ENCODE measurements around the gene SNX32.

SNX32 gene

GRCh38 chr11:65857500-65857852 lies 23.7 kb downstream of the SNX32 start:
- peaks cover 20% of the 10 kb centered on the region for H3K36me3 Mint-ChIP-seq

GRCh38 chr11:65857853-65858680 lies 24.3 kb downstream of the SNX32 start, which contains the start of gene CFL1:
CFL1 (minus strand) TSS chr11:65858180; CDS start chr11:65858099, 81 bp downstream.
- peak within 1 kb of the TSS; percentile 98 for H3K27ac Mint-ChIP-seq
- H3K36me3 Mint-ChIP-seq = peaks cover 24% of the 10 kb centered on the region
- H3K4me1 Mint-ChIP-seq = peaks cover 66% of the 10 kb centered on the region
- peak within 1 kb of the TSS; percentile 95 for H3K4me3 Mint-ChIP-seq
- no peaks in the 10 kb centered on the region for H3K9me3 Mint-ChIP-seq
- H3K27me3 Mint-ChIP-seq = no peaks in the 10 kb centered on the region

More at GRCh38 chr11:65857500-65857852, 23.7 kb downstream of the SNX32 start:
- Mint-ChIP-seq H3K27ac (peak overlapping the region; percentile 51), H3K9me3 (no peaks in the 10 kb centered on the region), H3K4me3 (peak overlapping the region; percentile 94), H3K27me3 (no peaks in the 10 kb centered on the region), H3K4me1 (peaks cover 60% of the 10 kb centered on the region)

DNA sequence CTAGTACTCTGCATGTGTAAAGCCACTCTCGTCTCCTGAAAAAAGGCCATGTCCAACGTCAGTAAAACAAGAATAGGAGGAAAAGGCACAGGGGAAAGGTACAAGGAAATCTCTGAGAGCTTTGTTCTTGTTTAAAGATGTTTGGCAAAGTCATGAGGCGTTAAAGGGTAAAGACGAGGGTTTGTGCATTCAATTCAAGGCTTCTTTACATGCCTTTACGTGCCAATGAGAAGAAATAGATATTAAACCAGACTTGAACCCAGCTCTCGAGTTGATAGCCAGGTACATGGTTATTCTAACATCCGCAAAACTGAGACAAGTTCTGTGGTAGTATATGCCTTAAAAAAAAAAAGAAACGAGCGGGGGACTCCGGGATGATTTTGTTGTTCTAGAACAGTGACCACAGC lies 24.9 kb downstream of the SNX32 start:
- Mint-ChIP-seq H3K27me3 (no peaks in the 10 kb centered on the region), H3K9me3 (no peaks in the 10 kb centered on the region), H3K4me3 (peak overlapping the region; percentile 95), H3K36me3 (peaks cover 24% of the 10 kb centered on the region), H3K27ac (peak overlapping the region; percentile 98), H3K4me1 (peaks cover 61% of the 10 kb centered on the region)

- Mint-ChIP-seq H3K9me3 (no peaks in the 10 kb centered on the region), H3K4me3 (peak overlapping the region; percentile 95), H3K4me1 (peaks cover 55% of the 10 kb centered on the region), H3K36me3 (peaks cover 24% of the 10 kb centered on the region), H3K27ac (peak overlapping the region; percentile 98), H3K27me3 (no peaks in the 10 kb centered on the region)
Measured at GRCh38 chr11:65859095-65859811, 25.5 kb downstream of the SNX32 start.

- Mint-ChIP-seq H3K36me3 (peaks cover 19% of the 10 kb centered on the region), H3K27me3 (no peaks in the 10 kb centered on the region), H3K4me3 (peak overlapping the region; percentile 95), H3K27ac (peak overlapping the region; percentile 98), H3K4me1 (peaks cover 49% of the 10 kb centered on the region), H3K9me3 (no peaks in the 10 kb centered on the region)
Measured at GRCh38 chr11:65859812-65860277, 26.1 kb downstream of the SNX32 start.

DNA sequence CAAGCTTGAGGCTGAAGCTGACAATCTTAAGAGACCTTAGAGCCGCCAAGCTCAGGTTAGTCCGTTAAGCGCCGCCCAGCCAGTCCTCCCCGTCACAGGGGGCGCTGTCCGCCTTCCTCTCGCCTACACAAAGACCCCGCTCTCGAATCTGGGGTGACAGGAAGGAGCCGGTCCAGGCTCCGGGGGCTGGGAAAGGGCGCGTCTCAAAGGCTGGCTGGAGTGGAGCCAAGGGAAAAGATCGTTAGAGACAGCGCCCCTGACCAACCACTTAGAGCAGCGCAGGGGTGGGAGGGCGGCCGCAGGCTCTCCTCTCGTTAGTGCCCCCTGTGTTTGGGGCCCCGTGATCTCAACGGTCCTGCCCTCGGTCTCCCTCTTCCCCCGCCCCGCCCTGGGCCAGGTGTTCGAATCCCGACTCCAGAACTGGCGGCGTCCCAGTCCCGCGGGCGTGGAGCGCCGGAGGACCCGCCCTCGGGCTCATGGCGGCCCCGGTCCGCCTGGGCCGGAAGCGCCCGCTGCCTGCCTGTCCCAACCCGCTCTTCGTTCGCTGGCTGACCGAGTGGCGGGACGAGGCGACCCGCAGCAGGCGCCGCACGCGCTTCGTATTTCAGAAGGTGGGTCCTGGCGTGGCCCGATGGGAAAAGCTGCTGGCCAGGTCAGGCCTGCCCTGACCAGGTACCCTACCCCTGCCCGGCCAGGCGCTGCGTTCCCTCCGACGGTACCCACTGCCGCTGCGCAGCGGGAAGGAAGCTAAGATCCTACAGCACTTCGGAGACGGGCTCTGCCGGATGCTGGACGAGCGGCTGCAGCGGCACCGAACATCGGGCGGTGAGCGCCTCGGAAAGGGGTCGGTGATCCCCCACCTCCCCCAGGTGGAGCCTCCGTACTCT lies 26.8 kb downstream of the SNX32 start, which contains the start of gene MUS81:
MUS81 (plus strand) TSS at position 156 of the 887 bp plus-strand sequence; CDS start at position 477, 321 bp downstream.
- Mint-ChIP-seq H3K27me3 (no peaks in the 10 kb centered on the region), H3K9me3 (no peaks in the 10 kb centered on the region), H3K36me3 (peaks cover 18% of the 10 kb centered on the region), H3K4me1 (peaks cover 44% of the 10 kb centered on the region), H3K4me3 (peak within 1 kb of the TSS; percentile 95), H3K27ac (peak within 1 kb of the TSS; percentile 98)

- Mint-ChIP-seq H3K27me3 (no peaks in the 10 kb centered on the region), H3K27ac (peak overlapping the region; percentile 81), H3K9me3 (no peaks in the 10 kb centered on the region), H3K4me1 (peaks cover 38% of the 10 kb centered on the region), H3K4me3 (peak overlapping the region; percentile 95), H3K36me3 (peaks cover 13% of the 10 kb centered on the region)
Measured at GRCh38 chr11:65861165-65861505, 27.4 kb downstream of the SNX32 start.

- no peaks in the 10 kb centered on the region for H3K9me3 Mint-ChIP-seq
- H3K4me3 Mint-ChIP-seq = peak overlapping the region; percentile 95
- no peak overlapping the region for H3K27ac Mint-ChIP-seq
- H3K4me1 Mint-ChIP-seq = peaks cover 33% of the 10 kb centered on the region
- H3K36me3 Mint-ChIP-seq = peaks cover 8% of the 10 kb centered on the region
- no peaks in the 10 kb centered on the region for H3K27me3 Mint-ChIP-seq
Measured at GRCh38 chr11:65861533-65862183, 27.9 kb downstream of the SNX32 start.

- Mint-ChIP-seq H3K27me3 (no peaks in the 10 kb centered on the region), H3K4me1 (peaks cover 30% of the 10 kb centered on the region), H3K27ac (no peak overlapping the region), H3K4me3 (peak overlapping the region; percentile 23), H3K9me3 (no peaks in the 10 kb centered on the region), H3K36me3 (peaks cover 5% of the 10 kb centered on the region)
Measured at GRCh38 chr11:65862191-65862735, 28.5 kb downstream of the SNX32 start.

GRCh38 chr11:65862941-65863888 lies 29.5 kb downstream of the SNX32 start:
- peaks cover 30% of the 10 kb centered on the region for H3K4me1 Mint-ChIP-seq
- no peaks in the 10 kb centered on the region for H3K9me3 Mint-ChIP-seq
- H3K27me3 Mint-ChIP-seq = no peaks in the 10 kb centered on the region
- H3K4me3 Mint-ChIP-seq = no peak overlapping the region
- peaks cover 5% of the 10 kb centered on the region for H3K36me3 Mint-ChIP-seq
- peak overlapping the region; percentile 59 for H3K27ac Mint-ChIP-seq

- Mint-ChIP-seq H3K36me3 (peaks cover 5% of the 10 kb centered on the region), H3K27me3 (no peaks in the 10 kb centered on the region), H3K4me3 (no peak overlapping the region), H3K9me3 (no peaks in the 10 kb centered on the region), H3K27ac (no peak overlapping the region), H3K4me1 (peaks cover 22% of the 10 kb centered on the region)
Measured at GRCh38 chr11:65863889-65864705, 30.3 kb downstream of the SNX32 start.

GRCh38 chr11:65864706-65865471 lies 31.1 kb downstream of the SNX32 start:
- Mint-ChIP-seq H3K4me1 (peaks cover 19% of the 10 kb centered on the region), H3K4me3 (no peak overlapping the region), H3K27me3 (no peaks in the 10 kb centered on the region), H3K27ac (no peak overlapping the region), H3K36me3 (peaks cover 5% of the 10 kb centered on the region), H3K9me3 (no peaks in the 10 kb centered on the region)

All from activated naive CD4-positive, alpha-beta T cell treated with anti-CD3 and anti-CD28 coated beads, Interleukin-2, amount 50 U/mL, for 24 hours (primary cell).